HFF-Myc (cell line): ENCODE data around the gene AGXT2.

ENCODE experiments used
- DNase-seq: peaks from one replicate; pipeline ENCODE4 v3.0.0-alpha.2; 2011; ENCODE audit warnings: low read depth; ENCODE audit errors: extremely low read depth
- H3K4me3 ChIP-seq: replicated peaks from 2 replicates; pipeline ENCODE4 v1.5.1; 2011; ENCODE audit warnings: low read depth, mild to moderate bottlenecking, control low read depth, low read length
- TF ChIP-seq, protein P1 (sequence below): IDR thresholded peaks from 2 replicates; pipeline ENCODE4 v1.5.1; 2012; ENCODE audit warnings: mild to moderate bottlenecking, low read depth, low read length, control low read depth; ENCODE audit errors: missing control alignments

The AGXT2 gene

DNA sequence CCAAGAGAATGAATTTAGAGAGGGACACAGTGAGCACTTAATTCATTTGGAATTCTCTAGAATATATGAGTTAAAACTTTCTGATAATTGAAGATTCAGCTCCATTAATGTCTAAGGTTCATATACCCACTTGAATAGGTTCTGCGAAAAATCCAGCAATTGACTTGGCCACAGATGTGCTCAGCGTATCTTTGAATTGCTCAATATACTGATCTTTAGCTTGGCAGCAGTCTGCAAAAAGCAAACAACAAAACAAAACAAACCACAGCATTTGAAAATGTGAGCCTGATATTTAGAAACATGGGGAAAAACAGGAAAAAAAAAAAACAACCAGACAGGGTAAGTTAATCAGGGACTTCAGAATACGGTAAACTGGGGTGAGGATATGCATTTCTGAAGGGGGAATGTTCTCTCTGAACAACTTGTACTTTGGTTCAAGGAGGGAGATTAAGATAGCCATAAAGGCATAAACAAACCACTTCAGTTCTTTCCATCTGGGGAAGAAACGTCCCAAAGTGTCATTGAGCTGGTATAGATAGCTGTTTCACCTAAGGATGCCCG is 21.4 kb downstream of the AGXT2 start:
- DNase-seq, result no peak
- TF ChIP-seq, protein P1, sequence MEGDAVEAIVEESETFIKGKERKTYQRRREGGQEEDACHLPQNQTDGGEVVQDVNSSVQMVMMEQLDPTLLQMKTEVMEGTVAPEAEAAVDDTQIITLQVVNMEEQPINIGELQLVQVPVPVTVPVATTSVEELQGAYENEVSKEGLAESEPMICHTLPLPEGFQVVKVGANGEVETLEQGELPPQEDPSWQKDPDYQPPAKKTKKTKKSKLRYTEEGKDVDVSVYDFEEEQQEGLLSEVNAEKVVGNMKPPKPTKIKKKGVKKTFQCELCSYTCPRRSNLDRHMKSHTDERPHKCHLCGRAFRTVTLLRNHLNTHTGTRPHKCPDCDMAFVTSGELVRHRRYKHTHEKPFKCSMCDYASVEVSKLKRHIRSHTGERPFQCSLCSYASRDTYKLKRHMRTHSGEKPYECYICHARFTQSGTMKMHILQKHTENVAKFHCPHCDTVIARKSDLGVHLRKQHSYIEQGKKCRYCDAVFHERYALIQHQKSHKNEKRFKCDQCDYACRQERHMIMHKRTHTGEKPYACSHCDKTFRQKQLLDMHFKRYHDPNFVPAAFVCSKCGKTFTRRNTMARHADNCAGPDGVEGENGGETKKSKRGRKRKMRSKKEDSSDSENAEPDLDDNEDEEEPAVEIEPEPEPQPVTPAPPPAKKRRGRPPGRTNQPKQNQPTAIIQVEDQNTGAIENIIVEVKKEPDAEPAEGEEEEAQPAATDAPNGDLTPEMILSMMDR, result no peak
- no peak overlapping the region for H3K4me3 ChIP-seq

DNA sequence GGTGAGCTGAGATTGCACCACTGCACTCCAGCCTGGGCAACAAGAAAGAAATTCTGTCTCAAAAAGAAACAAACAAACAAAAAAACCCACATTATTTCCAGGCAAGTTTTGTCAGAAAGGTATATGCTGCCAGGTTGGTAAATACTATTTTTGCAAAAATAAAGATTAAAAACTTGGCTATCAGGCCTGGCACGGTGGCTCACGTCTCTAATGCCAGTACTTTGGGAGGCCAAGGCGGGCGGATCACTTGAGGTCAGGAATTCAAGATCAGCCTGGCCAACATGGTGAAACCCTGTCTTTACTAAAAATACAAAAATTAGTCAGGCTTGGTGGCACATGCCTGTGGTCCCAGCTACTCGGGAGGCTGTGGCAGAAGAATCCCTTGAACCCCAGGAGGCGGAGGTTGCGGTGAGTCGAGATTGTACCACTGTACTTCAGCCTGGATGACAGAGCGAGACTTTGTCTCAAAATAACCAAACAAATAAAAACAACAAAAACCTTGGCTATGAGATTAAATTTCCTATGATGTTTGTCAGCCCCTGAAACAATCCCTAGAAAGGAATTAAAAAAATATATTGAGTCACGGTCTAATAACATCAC is 22.7 kb downstream of the AGXT2 start:
- DNase-seq, result no peak
- TF ChIP-seq, protein P1, result no peak
- no peak overlapping the region for H3K4me3 ChIP-seq

DNA sequence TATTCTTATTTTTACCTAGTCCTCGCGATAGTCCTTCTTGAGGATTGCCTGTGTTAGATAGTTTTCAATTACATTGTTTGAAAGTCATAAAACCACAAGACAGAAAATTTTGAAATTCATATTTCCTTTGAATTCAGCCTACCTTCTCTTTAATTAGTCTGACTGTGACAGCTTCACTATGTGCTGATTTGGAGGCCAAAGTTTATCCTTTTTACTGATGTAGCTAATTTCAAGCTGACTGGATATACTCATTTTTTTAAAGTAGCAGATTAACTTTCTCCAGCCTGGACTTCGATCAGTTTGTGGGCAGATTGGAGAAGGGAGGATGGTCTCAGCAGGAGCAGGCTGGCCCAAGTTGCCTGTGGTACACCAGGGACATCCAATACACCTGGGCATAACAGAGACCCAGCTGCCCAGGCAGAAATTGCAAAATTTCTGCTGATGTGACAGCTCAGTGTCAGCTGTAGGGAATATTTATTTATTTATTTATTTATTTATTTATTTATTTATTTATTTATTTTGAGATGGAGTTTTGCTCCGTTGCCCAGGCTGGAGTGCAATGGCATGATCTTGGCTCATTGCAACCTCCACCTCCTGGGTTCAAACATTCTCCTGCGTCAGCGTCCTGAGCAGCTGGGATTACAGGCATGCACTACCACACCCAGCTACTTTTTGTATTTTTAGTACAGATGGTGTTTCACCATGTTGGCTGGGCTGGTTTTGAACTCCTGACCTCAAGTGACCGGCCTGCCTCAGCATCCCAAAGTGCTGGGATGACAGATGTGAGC is 24.2 kb downstream of the AGXT2 start:
- no peak overlapping the region for H3K4me3 ChIP-seq
- TF ChIP-seq, protein P1, result no peak
- no peak for DNase-seq

DNA sequence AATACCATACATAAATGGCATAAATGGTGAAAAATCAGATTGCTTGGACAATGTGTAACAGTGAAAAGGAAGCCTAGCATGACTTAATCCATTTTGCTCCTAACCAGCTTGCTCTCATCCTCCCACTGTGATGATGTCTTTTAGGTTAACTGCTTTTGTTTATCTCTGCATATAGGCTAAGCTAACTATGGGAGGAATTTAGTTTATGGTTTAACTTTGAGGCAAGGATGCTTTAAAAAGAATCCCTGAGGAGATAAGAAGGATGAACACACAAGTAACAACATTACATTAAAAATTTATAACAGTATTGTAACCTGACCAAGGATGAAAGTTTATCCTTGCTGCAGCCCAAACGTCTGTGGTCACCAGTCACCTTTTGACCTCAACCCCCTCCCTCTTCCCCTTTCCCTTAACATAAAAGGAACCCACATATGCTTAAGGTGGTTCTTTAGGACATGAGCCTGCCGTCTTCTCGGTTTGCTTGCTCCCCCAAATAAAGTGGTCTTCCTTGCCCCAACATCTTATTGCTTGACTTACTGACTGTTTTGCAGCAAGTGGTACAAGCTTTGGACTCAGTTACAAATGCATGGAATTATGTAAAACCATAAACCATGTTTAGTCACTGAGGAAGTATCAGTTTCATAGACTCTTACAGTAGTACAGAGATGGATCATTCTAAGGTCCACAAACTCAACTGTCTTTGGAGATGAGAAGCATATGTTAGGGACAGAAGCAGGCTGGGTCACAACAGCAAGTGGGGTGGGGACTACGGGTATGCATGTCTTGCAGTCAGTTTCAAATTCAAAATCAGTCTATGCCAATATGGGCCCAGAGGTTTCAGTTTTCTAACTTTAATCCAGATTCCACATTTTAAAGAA is 31.3 kb downstream of the AGXT2 start:
- DNase-seq, result no peak
- H3K4me3 ChIP-seq, result no peak overlapping the region
- TF ChIP-seq, protein P1, result no peak

DNA sequence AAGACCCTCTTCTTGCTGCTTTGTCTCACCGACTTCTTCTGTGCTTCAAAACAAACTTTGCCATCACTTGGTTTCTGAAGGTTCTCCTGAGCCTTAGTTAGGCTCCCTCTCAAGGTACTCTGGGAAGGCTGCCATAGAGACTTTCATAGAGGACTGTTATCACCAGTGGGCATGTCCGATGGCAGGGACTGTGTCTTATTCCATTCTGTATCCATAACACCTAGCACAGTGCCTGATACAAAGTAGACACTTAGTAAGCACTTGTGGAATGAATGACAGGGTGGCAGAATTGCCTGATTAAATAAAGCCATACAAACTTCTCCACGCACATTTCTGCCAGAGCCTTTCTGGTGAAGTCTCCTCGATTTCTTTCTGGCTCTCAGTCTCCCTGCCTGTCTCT is 32.7 kb downstream of the AGXT2 start:
- DNase-seq, result no peak
- no peak overlapping the region for H3K4me3 ChIP-seq
- TF ChIP-seq, protein P1, result no peak

DNA sequence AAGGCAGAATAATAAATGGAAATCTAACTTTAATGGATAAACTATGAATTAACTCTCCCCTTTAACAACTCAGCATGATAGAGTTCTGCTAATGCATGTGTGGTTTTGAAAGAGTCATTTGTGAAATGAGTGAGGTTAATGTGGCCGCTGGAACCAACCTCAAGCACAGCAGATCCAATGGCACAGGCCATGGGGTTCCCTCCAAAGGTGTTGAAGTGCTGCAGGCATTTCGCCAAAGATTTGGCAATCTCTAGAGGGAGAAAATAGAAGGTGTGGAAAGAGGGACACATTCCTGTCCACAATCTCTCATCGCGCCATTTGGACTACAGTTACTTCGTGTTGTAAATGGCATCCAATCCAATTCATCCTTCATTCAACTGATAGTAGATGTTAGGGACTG is 35.0 kb downstream of the AGXT2 start:
- no peak for DNase-seq
- no peak overlapping the region for H3K4me3 ChIP-seq
- TF ChIP-seq, protein P1, result no peak
